ENCODE measurements around the gene FBXO11. TPM values are rescaled to one million over a fixed set of nuclear protein-coding genes. Genes with fewer than 3 reads are reported as not detected.

The FBXO11 gene
- total and polyA plus RNA-seq, 2 of the 4 experiments (the other 2 are of a cell fraction): 27.1 to 29.6 TPM

- intact Hi-C loops (cut with micrococcal nuclease) (no loop called here), dilution Hi-C loops (cut with HindIII; ENCODE audit: low sequenced_read_pairs, unreplicated experiment) (no loop called here), in situ Hi-C loops (cut with MboI; ENCODE audit: low sequenced_read_pairs) (no loop called here)
- CTCF ChIA-PET: interaction anchor here (0.6 kb wide), 1 partner anchor 1132 kb away, joined by 4 read pairs; no protein-coding TSS in a partner anchor
- no peak overlapping the region for H4K8ac ChIP-seq (ENCODE audit: low read depth in 2 of 2, low read length in 2 of 2)
- H3K4me3 ChIP-seq (ENCODE audit: insufficient read depth, low read depth, low read length): no peak overlapping the region
- H3K14ac ChIP-seq (replicated peaks; ENCODE audit: low read depth, low read length): no peak overlapping the region
- H3K4me2 ChIP-seq (ENCODE audit: low read depth, low read length): no peak overlapping the region
- WGBS, 2 experiments (ENCODE audit: extremely low coverage in 2 of 2, insufficient read length in 1 of 2): no CpG with 5 or more reads among the region's 2 CpGs
- no peak overlapping the region for H3K9ac ChIP-seq (ENCODE audit: low read depth, low read length)
- no peak overlapping the region for H4K91ac ChIP-seq (ENCODE audit: insufficient read depth, low read depth, low read length)
- POLR2A ChIA-PET (ENCODE audit: unreplicated experiment): no interaction called here
- no peak overlapping the region for H2AK9ac ChIP-seq (replicated peaks; ENCODE audit: low read depth, low read length, poor library complexity)
- H3K56ac ChIP-seq (ENCODE audit: extremely low read depth, insufficient read depth, low read length): no peak overlapping the region
- no peak overlapping the region for H3K4ac ChIP-seq (ENCODE audit: low read depth, low read length)
- H2BK120ac ChIP-seq (ENCODE audit: low read depth, low read length): no peak overlapping the region
- no peak for ATAC-seq (ENCODE audit: low read depth)
- no peak overlapping the region for H3K18ac ChIP-seq (ENCODE audit: low read depth, low read length)
- H4K20me1 ChIP-seq (ENCODE audit: insufficient read depth, low read length): peaks cover 29% of the 10 kb centered on the region
- no peak overlapping the region for H4K5ac ChIP-seq (ENCODE audit: low read depth, low read length)
- no peak overlapping the region for H2BK15ac ChIP-seq (ENCODE audit: low read depth, low read length)
- H3K23ac ChIP-seq (ENCODE audit: low read depth, low read length): no peak overlapping the region
- H3K9me1 ChIP-seq (ENCODE audit: insufficient read depth, low read length): 0 out of 2 replicates have a peak, but pooled peaks cover 5% of the 10 kb centered on the region
- no peak overlapping the region for H3K27ac ChIP-seq (ENCODE audit: insufficient read depth, low read length)
- no peak overlapping the region for H2BK20ac ChIP-seq (ENCODE audit: low read depth, low read length)
- TF ChIP-seq SMC3 (IDR thresholded peaks at IDR 0.05; ENCODE audit: low read depth, low read length): no peak
- TF ChIP-seq RAD21 (IDR thresholded peaks at IDR 0.05; ENCODE audit: low read length): no peak
- TF ChIP-seq NFE2L2 (IDR thresholded peaks at IDR 0.05; ENCODE audit: low read depth, low read length): no peak
- no peak for TF ChIP-seq MAFK (IDR thresholded peaks at IDR 0.05; ENCODE audit: low read depth, low read length)
- TF ChIP-seq CEBPB (IDR thresholded peaks at IDR 0.05; ENCODE audit: low read depth, low read length): no peak
- no peak for TF ChIP-seq USF2 (IDR thresholded peaks at IDR 0.05; ENCODE audit: low read depth, low read length)
- no peak for TF ChIP-seq CHD1 (IDR thresholded peaks at IDR 0.05; ENCODE audit: low read depth, low read length)
- no peak for TF ChIP-seq MXI1 (IDR thresholded peaks at IDR 0.05; ENCODE audit: borderline replicate concordance, low read depth, low read length)
- H3K79me1 ChIP-seq (ENCODE audit: low read depth in 1 of 2, low read length in 2 of 2): peaks cover 28 to 50% of the 10 kb centered on the region in 2 experiments
- H2AK5ac ChIP-seq (ENCODE audit: low read depth, low read length): no peak overlapping the region
- no TSS peak for BruUV-seq (replicated peaks)
- no peak overlapping the region for H2AFZ ChIP-seq (replicated peaks; ENCODE audit: low read length, poor library complexity)
- DNase-seq: no peak
- peaks cover 53% of the 10 kb centered on the region for H3K36me3 ChIP-seq (ENCODE audit: control insufficient read depth, insufficient read depth, low read length)
- no peak overlapping the region for H2BK5ac ChIP-seq (ENCODE audit: low read depth, low read length, poor library complexity, severe bottlenecking)
- no peaks in the 10 kb centered on the region for H3K9me3 ChIP-seq (ENCODE audit: control insufficient read depth, insufficient read depth, low read length)
- H3K4me1 ChIP-seq (ENCODE audit: control insufficient read depth, insufficient read depth, low read length): no peaks in the 10 kb centered on the region
- H3K27me3 ChIP-seq (ENCODE audit: control insufficient read depth, insufficient read depth, low read length): no peaks in the 10 kb centered on the region
These were observed 110.1 kb downstream of the FBXO11 start for GRCh38 chr2:47796090-47796697.
